Measurements from ENCODE around the gene C3orf18. TPM values are rescaled to one million over a fixed set of nuclear protein-coding genes. Genes with fewer than 3 reads are reported as not detected.

The C3orf18 gene
- total and polyA plus RNA-seq, 9 of the 15 experiments (the other 6 are each of a cell fraction or from before 2014, with no cell fraction given) = 0.01 to 2.3 (median 0.94) TPM

DNA sequence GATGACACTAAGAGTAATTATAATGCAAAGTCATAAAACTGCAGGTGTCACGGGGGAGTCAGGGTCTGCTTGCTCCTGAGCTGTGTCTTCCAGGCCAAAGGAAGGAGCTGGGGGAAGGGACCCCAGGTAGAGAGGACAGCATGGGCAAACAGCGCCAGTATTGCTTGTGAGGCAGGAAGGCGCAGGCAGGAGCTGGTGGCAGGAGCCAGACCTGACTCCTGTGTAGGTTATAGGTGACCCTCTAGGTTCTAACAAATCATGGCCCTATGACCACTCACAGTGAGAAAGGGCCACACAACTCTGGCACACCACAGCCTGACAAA, 42.2 kb upstream of the C3orf18 start:
- ChIA-PET CTCF (ENCODE audit: low intra/inter-chr PET ratio) (interaction anchor here (0.6 kb wide), 1 partner anchor 39 kb away, joined by 3 read pairs; no protein-coding TSS in a partner anchor), POLR2A (interaction anchor here (1.0 to 1.6 kb wide), 6 partner anchors 8 to 43 kb away, joined by 3 to 6 read pairs (median 4); no protein-coding TSS in a partner anchor)
- intact Hi-C loops (cut with micrococcal nuclease) = loop anchor here (5.0 to 10.0 kb wide), 2 partner anchors 252 to 775 kb away; partner anchors contain the start of genes MANF and TMEM115
- Histone ChIP-seq H3K27me3 (ENCODE audit: control insufficient read depth in 2 of 2, insufficient read depth in 2 of 2, low read length in 2 of 2) (no peaks in the 10 kb centered on the region), H2AFZ (ENCODE audit: low read depth, low read length) (no peak overlapping the region), H3K9me3 (replicated peaks; ENCODE audit: control insufficient read depth, insufficient read depth, low read depth, low read length) (no peaks in the 10 kb centered on the region), H3K4me2 (ENCODE audit: insufficient read depth, low read length) (peak overlapping the region; percentile 95), H3K79me2 (ENCODE audit: control insufficient read depth, insufficient read depth, low read length) (peaks cover 87% of the 10 kb centered on the region), H3K9me1 (ENCODE audit: control insufficient read depth, insufficient read depth, low read length) (peaks cover 3% of the 10 kb centered on the region), H3K27ac (ENCODE audit: extremely low read depth, low read depth, low read length) (peak overlapping the region; percentile 85), H3K4me3 (peak overlapping the region; percentile 87), H3K36me3 (ENCODE audit: control insufficient read depth, insufficient read depth, low read length) (peaks cover 62% of the 10 kb centered on the region), H3K4me1 (replicated peaks in 1 of 2; ENCODE audit: control insufficient read depth in 2 of 2, insufficient read depth in 2 of 2, low read length in 2 of 2) (peaks cover 31 to 46% of the 10 kb centered on the region in 2 experiments), H4K20me1 (replicated peaks; ENCODE audit: control insufficient read depth, insufficient read depth, low read length) (peaks cover 36% of the 10 kb centered on the region), H3K9ac (ENCODE audit: insufficient read depth in 1 of 2, low read depth in 2 of 2, low read length in 2 of 2) (peak overlapping the region; percentile 87 to 94)
- WGBS (ENCODE audit: insufficient coverage, low coverage, missing lambda C conversion rate) = 3% methylated on average over 3 of the region's 3 CpGs
- no peak for ATAC-seq
- DNase-seq (ENCODE audit: extremely low read depth in 1 of 4, low spot score in 3 of 4) = peak in 1 of 4 experiments; percentile 47
- FAIRE-seq = no peak
- in situ Hi-C loops (cut with MboI) = loop anchor here (5.0 kb wide), 1 partner anchor 32 kb away; no protein-coding TSS in a partner anchor
- TF ChIP-seq, protein P1, sequence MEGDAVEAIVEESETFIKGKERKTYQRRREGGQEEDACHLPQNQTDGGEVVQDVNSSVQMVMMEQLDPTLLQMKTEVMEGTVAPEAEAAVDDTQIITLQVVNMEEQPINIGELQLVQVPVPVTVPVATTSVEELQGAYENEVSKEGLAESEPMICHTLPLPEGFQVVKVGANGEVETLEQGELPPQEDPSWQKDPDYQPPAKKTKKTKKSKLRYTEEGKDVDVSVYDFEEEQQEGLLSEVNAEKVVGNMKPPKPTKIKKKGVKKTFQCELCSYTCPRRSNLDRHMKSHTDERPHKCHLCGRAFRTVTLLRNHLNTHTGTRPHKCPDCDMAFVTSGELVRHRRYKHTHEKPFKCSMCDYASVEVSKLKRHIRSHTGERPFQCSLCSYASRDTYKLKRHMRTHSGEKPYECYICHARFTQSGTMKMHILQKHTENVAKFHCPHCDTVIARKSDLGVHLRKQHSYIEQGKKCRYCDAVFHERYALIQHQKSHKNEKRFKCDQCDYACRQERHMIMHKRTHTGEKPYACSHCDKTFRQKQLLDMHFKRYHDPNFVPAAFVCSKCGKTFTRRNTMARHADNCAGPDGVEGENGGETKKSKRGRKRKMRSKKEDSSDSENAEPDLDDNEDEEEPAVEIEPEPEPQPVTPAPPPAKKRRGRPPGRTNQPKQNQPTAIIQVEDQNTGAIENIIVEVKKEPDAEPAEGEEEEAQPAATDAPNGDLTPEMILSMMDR (IDR thresholded peaks at IDR 0.05 in 2 of 3, conservative IDR thresholded peaks at IDR 0.05 in 1 of 3; ENCODE audit: insufficient read depth in 2 of 3, low read depth in 1 of 3, low read length in 3 of 3) = 0 out of 6 replicates have a peak, but pooled peaks of 1 of the 3 experiments have one; percentile 11
- TF ChIP-seq RAD21 (CRISPR knock-in tag; conservative IDR thresholded peaks at IDR 0.05 in 1 of 2, IDR thresholded peaks at IDR 0.05 in 1 of 2) (no peak), SMARCE1 (IDR thresholded peaks at IDR 0.05) (no peak), TGIF2 (CRISPR knock-in tag; IDR thresholded peaks at IDR 0.05) (no peak), ARNT (IDR thresholded peaks at IDR 0.05) (no peak), ZNF583 (CRISPR knock-in tag; IDR thresholded peaks at IDR 0.05) (0 out of 2 replicates have a peak, but pooled peaks have one; percentile 31)
- TF ChIP-seq, protein P2, sequence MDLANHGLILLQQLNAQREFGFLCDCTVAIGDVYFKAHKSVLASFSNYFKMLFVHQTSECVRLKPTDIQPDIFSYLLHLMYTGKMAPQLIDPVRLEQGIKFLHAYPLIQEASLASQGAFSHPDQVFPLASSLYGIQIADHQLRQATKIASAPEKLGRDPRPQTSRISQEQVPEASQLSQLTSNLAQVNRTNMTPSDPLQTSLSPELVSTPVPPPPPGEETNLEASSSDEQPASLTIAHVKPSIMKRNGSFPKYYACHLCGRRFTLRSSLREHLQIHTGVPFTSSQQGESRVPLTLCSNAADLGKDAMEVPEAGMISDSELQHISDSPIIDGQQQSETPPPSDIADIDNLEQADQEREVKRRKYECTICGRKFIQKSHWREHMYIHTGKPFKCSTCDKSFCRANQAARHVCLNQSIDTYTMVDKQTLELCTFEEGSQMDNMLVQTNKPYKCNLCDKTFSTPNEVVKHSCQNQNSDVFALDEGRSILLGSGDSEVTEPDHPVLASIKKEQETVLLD (IDR thresholded peaks at IDR 0.05) = no peak
- TF ChIP-seq, protein P3, sequence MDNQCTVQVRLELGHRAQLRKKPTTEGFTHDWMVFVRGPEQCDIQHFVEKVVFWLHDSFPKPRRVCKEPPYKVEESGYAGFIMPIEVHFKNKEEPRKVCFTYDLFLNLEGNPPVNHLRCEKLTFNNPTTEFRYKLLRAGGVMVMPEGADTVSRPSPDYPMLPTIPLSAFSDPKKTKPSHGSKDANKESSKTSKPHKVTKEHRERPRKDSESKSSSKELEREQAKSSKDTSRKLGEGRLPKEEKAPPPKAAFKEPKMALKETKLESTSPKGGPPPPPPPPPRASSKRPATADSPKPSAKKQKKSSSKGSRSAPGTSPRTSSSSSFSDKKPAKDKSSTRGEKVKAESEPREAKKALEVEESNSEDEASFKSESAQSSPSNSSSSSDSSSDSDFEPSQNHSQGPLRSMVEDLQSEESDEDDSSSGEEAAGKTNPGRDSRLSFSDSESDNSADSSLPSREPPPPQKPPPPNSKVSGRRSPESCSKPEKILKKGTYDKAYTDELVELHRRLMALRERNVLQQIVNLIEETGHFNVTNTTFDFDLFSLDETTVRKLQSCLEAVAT (IDR thresholded peaks at IDR 0.05) = no peak
- BruUV-seq (replicated peaks) = no TSS peak
